GM18868 (cell line): Measurements from ENCODE around the gene SENP2.

Experiments
- ATAC-seq: cut with Tn5 transposase; IDR thresholded peaks from one replicate; pipeline ENCODE4 v1.9.1; 2021; ENCODE audit warnings: mild to moderate bottlenecking, moderate library complexity; ENCODE audit not compliant: unreplicated experiment

The SENP2 gene

DNA sequence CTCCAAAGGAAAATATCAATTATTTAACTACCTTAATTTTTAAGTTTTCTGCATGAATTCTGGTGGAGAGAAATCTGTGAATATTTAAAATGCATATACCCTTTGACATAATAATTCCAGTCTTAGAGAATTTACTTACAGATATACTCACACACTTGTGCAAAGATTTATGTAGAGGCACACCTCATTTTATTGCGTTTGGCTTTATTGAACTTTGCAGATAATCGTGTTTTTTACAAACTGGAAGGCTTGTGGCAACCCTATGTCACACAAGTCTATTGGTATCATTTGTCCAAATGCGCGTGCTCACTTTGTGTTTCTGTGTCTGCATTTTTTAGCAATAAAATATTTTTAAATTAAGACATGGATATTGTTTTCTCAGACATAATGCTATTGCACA is 81.5 kb downstream of the SENP2 start:
- ATAC-seq: no peak

GRCh38 chr3:185677146-185677829 is 91.2 kb downstream of the SENP2 start:
- ATAC-seq: no peak

DNA sequence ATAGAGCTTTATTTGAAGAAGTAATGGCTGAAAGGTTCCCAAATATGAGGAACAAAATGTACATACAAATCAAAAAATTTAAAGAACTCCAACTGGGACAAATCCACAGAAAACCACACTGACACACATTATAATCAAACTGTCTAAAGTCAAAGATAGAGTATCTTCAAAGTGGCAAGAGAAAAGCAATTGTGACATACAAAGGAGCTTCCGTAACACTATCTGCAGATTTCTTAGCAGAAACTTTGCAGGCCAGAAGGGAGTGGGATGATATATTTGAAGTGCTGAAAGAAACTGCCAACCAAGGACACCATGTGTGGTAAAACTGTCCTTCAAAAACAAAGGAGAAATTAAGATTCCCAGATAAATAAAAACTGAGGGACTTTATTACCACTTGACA is 91.9 kb downstream of the SENP2 start:
- ATAC-seq: no peak

GRCh38 chr3:185680231-185680630 is 94.1 kb downstream of the SENP2 start:
- ATAC-seq: no peak
